NCI-H128 (cell line): Measurements from ENCODE around the gene CDC42EP5.
"Not testable (repeated sequence)": the region's sequence is repeated elsewhere in the genome, so short reads cannot be mapped to it uniquely, and the experiment has no call there.

Experiments used
- DNase-seq: peaks from one replicate; lab custom pipeline; 2025; ENCODE audit not compliant: unreplicated experiment; lab: John Stamatoyannopoulos, UW

Gene CDC42EP5, protein sequence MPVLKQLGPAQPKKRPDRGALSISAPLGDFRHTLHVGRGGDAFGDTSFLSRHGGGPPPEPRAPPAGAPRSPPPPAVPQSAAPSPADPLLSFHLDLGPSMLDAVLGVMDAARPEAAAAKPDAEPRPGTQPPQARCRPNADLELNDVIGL

DNA sequence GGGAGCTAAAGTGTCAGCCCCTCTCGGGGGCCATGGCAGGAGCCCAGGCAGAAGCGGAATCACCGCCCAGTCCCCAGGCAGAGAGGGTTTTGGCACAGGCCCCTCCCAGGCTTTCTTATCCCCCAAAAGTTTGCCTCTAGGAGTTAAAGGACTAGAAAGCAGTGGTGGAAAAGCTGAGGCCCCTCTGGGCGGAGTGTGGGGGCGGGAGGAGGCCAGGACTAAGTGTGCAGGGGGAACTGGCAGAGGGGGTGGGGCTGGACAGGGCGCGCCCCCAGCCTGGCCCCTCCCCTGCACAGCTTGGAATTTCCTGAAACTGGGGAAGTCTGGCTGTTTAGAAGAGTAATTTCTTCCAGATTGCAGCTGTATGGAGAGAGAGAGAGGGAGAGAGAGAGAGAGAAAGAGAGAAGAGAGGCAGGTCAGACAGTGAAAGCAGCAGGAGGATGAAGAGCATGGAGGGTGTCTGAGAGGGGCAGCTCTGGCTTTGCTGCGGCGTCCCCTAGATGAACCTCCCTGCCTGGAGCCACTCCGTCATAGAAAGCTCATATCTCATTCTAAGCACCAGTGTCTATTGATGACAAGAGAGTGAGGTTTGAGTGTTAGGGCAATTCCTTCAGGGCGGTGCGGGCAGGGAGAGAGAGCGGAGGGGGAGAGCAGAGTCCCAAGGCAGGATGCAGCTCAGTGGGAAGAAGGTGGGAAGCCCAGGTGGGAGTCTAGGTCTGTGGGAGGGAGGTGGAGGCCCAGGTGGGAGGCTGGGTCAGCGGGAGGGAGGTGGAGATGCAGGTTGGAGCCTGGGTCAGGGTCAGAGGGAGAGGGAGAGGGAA is at the start of gene CDC42EP5:
Gene CDC42EP5 (minus strand): TSS at position 226 of the 821 bp plus-strand sequence. CDS start 7,749 bp downstream, outside the sequence.
- no peak for DNase-seq

DNA sequence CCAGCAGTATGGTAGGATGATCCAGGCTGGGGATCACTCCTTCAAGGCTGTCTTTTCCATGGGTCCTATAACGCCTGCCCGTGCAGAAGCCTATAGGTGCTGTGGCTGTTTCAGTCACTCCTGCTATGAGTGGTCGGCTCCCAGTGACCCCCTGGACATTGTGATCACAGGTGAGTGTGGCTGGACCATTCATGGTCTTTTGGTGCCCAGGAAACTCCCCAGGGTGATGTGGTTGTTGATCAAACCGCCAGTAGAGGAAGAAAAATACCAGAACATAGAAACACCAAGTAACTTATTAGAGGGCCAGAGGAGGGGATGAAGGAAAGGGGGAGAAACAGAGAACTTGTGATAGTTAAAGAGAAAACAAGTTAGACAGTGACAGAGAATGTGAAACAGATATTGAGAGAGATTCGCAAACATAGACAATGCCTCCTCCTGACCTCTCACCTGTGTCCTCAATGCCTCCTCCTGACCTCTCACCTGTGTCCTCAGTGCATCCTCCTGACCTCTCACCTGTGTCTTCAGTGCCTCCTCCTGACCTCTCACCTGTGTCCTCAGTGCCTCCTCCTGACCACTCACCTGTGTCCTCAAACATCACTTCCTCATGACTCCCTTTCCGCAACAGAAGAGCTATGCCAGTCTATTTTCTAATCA is 48.9 kb upstream of the CDC42EP5 start:
- DNase-seq, result no peak

DNA sequence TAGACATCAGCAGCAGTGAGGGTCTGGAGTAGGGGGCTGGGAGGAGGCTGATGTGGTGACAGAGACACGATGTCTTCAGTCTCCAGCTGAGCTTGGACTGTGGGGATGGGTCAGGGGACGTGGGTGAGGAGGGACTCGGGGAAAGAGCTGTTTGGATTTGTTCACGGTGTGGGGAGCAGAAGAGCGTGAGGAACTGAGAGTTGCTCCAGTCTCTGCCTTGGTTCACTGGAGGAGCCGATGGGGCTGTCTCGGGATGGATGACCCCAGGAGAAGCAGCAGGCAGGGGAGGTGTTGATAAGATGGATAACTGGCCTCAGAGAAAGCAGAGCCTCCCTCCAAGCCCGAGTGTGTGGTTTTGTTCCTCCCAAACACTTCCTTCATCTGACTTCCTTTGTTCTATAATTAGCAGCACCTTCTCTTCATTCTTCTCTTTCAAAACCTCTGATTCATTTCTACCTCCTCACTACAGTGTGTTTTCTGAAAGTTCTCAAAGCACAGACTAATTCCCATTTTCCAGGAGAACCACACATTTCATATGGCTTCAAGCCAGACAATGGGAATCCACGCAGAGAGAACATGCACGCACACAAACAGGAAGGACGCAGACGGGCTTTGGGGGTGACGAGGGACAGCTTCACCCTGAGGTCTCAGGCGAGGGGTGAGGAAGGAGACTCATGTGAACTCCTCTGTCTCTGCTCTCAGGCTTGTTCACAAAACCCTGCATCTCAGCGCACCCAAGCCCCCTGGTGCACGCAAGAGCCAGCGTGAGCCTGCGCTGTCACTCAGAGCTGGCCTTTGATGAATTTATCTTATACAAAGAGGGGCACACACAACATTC is 48.1 kb upstream of the CDC42EP5 start:
- DNase-seq, result no peak

DNA sequence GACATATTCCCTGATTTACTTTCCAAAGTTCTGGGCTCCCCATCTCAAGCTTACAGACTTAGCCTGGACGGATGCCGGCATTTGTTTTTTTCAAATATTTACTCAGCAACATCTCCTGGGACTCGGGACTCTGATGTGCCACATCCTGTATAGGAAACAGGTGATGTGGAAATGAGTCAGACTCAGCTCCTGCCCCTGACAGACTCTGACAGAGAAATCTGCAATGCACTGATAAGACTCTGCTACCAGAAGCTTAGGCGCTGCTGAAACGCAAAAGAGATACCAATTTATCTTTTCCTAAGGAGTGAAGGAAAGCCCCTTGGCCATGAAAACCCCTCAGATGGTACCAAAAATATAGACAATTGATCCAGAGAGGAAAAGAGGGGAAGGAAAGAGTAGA is 45.7 kb upstream of the CDC42EP5 start:
- DNase-seq, result no peak

DNA sequence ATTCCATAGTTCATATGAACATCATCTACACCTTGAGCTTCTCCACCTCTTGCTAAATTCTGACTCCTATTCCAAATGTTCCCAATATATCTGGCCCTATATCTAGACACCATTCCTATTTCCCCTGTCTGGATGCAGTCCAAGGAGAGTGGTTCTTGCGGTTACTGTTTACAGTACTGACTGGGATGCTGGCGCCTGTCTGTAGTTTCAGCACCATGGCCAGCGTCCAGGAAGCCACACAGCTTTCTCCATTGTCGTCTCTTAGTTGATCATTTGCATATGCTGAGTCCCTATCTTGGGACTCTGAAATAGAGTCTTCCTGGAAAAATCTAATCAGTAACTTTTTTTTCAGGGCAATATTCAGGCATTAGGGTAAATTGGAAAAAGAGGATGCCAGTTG is 44.4 kb upstream of the CDC42EP5 start:
- DNase-seq, result no peak

DNA sequence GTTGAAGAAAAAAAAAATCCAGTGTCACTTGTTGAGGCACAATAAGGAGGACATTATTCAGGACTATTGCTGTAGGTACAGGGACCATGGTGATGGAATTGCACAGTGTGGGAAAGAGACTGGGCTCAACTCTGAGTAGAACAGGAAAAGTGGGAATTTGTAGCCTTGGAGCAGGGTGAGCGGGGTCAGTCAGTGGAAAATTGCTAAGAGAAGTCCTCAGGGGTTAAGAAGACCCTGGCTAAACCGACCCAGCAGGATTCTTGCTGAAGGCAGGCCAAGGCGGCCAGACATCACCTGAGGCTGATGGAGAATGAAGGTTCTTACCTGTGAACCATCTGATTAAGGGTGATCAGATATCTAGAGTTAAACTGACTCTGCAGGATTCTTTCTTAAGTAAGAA is 42.1 kb upstream of the CDC42EP5 start:
- no peak for DNase-seq

DNA sequence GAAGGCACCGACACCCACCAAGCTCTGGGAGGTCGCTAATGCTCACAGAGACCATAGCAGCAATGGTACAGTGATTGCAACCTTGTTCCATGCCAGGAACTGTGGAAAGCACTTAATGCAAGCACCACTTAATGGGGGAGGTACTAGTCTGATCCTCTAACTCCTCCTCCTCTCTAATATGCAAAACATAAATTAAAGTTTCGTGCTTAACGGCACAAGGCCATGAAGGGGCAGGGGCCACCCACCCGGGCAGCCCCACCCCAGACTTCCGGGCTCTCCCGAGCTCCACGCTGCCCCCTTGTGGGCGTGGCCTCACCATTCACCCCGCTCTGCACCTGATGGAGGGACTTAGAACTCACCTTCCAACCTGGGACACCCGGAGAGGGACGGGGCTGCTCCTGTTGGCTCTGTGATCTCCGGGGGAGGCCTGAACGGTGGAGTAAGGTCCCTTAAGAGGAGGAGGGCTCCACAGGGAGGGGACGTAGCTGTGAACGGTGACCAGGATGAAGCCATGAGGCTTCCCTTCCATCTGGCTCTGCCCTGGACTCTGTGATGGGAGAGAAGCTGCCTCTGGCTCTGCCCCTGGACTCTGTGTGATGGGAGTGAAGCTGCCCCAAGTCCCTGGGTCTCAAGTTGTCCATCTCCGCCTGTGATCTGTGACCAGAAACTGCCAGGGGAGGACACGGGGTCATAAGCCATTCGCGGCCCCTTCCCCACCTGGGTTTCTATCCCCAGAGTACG is 36.3 kb upstream of the CDC42EP5 start:
- not testable (repeated sequence) for DNase-seq

DNA sequence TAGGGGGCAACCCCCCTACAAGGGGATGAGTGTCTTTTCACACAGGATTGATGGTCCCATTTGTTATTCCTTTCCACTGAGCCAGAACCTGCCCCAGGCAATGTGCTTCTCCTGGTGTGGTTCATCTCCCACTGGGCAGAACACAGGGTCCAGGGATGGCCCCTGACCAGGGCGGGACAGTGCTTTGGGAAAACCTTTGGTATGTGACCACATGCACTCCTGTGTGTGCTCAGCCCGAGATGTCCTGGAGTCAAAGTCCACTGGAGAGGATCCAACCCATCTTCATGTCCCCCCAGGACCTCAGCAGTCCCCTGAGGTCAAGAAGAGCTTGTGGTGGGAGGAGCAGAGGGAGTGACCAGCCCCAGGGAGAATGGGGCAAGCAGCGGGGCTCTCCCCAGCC is 35.4 kb upstream of the CDC42EP5 start:
- not testable (repeated sequence) for DNase-seq

DNA sequence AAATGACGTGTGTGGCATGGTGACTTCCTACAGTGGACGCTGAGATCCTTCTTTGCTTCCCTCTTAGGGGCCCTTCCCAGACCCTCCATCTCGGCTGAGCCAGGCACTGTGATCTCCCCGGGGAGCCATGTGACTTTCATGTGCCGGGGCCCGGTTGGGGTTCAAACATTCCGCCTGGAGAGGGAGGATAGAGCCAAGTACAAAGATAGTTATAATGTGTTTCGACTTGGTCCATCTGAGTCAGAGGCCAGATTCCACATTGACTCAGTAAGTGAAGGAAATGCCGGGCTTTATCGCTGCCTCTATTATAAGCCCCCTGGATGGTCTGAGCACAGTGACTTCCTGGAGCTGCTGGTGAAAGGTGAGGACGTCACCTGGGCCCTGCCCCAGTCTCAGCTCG is 34.7 kb upstream of the CDC42EP5 start:
- DNase-seq, result no peak

DNA sequence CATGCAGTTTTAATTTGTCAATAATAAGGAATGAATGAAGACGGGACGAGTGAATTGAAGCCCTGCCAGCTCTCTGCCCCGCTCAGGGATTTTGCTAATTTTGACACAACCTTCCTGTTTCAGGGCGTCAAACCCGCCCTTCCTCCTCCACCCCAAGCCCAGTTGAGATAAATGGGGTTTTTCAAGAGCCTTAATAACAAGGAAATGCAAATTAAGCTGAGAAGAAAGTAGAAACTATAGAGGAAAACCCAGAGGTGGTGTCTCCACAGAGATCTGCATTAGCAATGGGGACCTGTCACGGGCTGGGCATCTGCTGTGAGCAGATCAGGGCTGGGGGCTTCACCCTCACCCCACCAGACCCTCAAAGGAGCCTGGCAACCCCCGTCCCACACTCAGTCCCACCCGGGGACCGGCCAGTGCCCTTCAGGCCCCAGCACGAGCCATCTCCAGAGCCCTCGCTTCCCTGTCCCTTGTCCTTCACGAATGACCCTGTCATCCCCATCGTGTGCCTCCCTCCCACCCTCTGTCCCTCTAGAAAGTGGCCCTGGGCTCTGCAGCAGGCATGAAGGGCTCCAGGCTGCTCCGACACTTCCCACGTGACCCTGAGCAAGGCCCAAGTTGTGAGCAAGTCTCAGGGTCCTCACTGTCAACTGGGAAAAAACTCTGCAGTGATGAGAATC is 34.1 kb upstream of the CDC42EP5 start:
- not testable (repeated sequence) for DNase-seq

DNA sequence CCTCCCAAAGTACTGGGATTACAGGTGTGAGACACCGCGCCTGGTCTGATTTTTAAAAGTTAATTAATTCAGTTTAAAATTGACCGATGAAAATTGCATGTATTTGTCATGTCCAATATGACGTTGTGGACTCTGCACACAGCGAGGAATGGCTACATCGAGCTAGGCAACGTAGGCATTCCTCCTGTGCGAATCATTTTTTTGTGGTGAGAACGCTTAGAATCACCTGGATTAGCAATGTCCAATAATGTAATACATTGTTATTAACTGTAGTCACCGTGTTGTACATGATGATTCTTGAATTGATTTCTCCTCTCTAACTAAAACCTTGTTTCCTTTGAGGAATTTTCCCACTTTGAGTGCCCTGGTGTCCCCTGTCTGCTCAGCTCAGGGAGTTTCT is 33.0 kb upstream of the CDC42EP5 start:
- DNase-seq, result no peak

DNA sequence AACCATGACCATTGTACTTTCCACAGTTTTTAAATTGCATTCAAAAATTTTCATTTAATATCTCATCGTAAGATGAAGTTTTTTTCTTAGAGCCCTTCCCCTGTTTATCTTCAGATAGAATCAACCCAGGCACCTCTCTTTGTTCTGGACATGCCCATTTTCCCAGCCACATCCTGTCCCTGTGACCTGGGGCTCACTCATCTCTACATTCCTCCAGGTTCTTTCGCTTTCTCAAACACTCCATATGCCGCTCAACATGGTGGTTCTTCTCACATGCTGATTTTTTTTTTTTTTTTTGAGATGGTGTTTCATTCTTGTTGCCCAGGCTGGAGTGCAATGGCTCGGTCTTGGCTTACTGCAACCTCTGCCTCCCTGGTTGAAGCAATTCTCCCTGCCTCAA is 32.4 kb upstream of the CDC42EP5 start:
- not testable (repeated sequence) for DNase-seq

DNA sequence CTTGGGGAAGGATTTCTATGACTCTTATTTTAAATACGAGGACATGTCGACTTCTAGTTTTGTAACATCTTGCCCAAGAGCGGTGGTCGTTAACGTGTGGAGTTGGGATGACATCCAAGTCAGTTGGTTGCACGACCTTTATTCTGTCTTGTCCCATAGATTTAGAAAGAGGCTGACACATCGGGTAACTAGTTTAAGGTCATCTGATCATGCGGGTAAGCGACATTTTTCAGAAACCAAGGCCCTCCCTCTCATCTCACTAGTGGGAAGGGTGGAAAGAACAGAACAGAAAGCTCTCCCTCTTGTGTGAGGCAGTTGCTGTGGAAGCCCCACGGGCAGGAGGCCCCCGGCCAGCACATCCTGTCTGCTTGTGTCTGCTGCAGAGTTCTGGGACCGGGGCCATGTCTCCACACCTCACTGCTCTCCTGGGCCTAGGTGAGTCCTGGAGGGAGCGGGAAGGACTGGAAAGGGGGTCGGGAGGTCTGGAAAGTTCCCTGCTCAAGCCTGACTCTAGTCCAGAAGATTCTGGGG is 29.5 kb upstream of the CDC42EP5 start, which contains the start of gene LAIR2:
Gene LAIR2 (plus strand): TSS at position 314 of the 531 bp plus-strand sequence. CDS start 88 bp downstream, at position 402.
- DNase-seq, result no peak

DNA sequence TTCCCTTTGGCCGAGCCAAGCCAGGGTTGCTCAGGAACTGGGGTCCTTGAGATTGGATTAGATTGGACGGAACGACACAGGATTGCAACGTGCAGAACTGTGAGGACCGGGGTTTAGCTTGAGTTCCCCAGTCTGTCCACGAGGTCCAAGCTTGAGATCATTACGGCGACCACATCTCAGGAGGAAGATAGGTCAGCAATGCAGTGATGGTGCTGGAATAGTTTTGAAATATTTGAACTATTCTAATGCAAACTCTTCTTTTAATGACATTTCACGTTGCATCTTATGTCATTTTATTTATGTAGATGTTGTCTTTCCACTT is 25.3 kb upstream of the CDC42EP5 start:
- not testable (repeated sequence) for DNase-seq

DNA sequence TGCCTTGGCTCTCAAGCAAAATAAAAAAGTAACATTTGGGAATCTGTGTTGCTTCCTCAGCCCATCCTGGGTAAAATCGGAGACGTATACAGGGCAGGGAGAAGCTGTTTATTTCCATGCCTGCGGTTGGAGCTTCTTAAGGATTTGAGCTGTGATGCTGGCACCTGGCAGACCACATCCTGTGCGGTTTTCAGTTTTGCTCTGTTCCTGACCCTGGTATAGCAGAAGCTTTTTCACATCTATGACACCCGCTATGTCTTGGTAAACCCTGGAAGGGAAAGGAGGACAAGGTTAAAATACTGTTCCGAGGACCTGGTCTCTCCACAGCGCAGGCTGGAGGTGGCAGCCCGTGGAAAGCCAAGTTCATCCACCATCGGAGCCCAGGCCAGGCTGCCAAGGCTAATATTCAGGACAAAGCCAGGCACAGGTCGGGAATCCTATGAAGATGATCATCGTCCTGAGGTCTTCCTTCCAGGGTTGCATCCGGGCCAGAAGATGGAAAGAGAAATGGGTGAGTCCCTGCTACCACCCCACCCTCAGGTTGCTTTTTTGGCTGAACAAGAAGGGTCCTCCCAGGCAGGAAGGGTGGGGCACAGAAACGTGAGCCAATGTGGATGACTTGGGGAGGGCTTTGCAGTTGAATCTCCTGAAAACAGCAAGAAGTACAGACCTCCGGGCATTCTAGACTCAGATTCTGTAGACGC is 24.8 kb upstream of the CDC42EP5 start:
- not testable (repeated sequence) for DNase-seq

DNA sequence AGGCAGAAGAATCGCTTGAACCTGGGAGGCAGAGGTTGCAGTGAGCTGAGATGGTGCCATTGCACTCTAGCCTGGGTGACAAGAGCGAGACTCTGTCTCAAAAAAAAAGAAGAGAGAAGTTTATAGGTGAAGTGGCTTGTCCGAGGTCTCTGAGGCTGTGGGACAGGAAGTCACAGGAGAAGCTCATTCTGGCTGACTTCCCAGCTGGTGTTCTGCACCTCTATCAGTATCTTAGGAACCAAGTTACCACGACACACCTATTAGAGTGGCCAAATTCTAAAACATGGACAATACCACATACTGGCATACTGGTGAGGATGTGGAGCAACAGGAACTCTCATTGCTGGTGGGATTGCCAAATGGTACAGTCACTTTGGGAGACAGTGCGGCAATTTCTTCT is 22.2 kb upstream of the CDC42EP5 start:
- not testable (repeated sequence) for DNase-seq

DNA sequence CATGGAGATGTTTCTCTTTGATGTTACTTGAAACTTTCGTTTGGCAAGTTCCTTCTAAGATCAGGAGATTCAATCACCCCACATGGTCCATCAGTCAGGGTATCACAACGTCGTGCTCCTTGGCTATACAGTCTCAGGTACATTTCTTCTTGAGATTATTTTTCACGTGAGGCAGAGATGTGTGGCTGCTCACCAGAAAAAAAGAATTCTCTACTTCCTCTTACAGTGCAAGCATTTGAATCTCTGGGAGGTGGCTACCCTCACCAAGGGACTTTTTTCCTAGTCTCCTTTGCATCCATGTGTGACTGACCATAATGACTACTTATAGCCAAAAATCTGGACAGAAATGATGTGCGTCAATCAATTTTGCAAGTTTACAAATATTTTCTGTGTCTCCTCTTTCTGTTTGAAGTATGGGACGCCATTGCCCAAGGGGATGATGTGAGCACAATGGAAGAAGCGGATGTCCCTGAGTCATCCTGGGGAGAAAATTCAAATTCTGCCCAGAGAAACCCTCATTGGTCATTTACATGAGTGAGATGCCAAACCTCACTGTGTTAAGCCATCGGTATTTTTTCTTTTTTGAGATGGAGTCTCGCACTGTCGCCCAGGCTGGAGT is 21.0 kb upstream of the CDC42EP5 start:
- DNase-seq, result no peak

DNA sequence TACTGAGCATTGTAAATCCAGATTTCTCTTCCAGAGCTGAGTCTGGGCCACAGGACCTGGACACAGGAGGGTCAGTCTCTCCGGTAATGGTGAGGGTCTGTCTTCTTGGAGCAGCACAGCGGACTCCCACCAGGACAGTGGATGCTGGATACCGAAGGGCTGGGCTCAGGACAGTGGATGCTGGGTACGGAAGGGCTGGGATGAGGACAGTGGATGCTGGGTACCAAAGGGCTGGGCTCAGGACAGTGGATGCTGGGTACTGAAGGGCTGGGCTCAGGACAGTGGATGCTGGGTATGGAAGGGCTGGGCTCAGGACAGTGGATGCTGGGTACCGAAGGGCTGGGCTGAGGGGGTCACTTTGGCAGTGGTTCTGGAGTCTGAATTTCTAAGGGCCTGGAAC is 20.0 kb upstream of the CDC42EP5 start:
- not testable (repeated sequence) for DNase-seq

DNA sequence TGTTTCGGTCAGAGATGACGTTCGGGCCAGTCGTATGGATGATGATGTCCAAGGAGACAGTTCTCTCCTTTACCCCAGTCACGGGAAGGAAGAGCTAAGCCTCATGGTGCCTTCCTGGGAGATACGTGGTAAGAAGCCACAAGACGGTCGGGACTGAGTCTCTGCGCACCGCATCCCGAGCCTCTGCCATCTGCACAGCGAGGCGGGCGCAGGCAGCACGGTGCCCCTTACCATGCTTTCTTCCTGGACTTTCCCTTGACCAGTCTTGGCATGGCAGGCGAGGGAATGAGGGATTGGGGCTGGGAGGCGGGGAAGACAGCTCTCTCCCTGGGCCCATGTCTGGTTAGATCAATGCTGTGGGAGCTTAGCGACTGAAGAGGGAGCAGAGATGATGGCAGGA is 19.5 kb upstream of the CDC42EP5 start:
- no peak for DNase-seq
